Measurements from ENCODE around the gene MYADML2. TPM values are rescaled to one million over a fixed set of nuclear protein-coding genes. Genes with fewer than 3 reads are reported as not detected.

MYADML2 gene
- total and polyA plus RNA-seq, 7 donors, result 0.47 to 95.8 (median 11.0) TPM

DNA sequence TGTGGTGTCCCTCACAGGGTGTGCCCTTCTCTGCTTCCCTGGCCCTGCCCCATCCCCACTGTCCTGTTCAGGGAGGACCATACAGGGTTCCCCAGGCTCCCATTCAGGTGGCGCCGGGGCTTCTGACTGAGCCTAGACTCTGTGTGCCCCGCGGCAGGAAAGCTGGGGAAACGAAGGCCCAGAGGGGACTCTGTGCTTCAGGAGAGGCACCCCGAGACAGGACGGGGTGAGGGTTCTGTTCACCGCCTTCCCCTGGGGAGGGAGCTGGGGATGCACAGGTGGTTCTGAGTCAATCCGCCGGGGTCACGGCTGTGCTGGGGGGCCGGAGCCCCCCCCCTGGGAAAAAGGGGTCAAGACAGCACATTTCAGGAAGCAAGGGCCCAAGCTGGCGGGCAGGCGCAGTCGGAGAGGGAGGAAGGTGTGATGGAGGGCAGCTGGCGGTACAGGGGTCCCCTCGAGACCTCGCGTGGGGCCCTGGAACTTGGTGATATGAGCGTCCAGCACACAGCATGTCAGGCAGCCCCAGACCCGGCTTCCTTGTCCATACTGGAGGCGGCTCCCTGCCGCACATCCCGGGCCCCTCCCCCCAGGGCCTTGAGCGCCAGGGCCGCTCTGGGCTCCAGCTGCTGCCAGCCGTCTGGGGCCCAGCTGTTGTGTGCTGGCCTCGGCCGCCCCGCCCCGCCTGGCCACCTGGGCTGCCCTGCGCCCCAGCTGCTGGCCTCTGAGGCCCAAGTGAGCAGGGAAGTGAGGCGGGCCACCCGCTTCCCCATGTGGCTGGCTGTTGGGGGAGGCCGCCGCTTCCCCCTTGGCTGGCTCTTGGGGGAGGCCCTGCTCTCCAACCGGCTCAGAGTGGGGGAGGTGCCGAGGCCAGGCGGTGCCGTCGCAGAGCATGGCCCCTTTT is 19.6 kb upstream of the MYADML2 start:
- Histone ChIP-seq H3K36me3 (ENCODE audit: insufficient read depth in 1 of 2, low read depth in 1 of 2) (no peaks in the 10 kb centered on the region), H3K9me3 (no peaks in the 10 kb centered on the region), H3K4me3 (no peak overlapping the region), H3K4me1 (peaks cover 27% of the 10 kb centered on the region), H3K27me3 (ENCODE audit: insufficient read depth in 3 of 3, low read length in 2 of 3) (peaks cover 0 to 5% (median 0%) of the 10 kb centered on the region in 3 donors), H3K27ac (no peak overlapping the region)
- intact Hi-C loops (cut with DNase I), result loop anchor here in 1 of 2 donors (5.0 kb wide), 1 partner anchor 36 kb away; no protein-coding TSS in a partner anchor
- TF ChIP-seq, protein P1, sequence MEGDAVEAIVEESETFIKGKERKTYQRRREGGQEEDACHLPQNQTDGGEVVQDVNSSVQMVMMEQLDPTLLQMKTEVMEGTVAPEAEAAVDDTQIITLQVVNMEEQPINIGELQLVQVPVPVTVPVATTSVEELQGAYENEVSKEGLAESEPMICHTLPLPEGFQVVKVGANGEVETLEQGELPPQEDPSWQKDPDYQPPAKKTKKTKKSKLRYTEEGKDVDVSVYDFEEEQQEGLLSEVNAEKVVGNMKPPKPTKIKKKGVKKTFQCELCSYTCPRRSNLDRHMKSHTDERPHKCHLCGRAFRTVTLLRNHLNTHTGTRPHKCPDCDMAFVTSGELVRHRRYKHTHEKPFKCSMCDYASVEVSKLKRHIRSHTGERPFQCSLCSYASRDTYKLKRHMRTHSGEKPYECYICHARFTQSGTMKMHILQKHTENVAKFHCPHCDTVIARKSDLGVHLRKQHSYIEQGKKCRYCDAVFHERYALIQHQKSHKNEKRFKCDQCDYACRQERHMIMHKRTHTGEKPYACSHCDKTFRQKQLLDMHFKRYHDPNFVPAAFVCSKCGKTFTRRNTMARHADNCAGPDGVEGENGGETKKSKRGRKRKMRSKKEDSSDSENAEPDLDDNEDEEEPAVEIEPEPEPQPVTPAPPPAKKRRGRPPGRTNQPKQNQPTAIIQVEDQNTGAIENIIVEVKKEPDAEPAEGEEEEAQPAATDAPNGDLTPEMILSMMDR (IDR thresholded peaks at IDR 0.05), result no peak
- 46 to 48% (median 47%) methylated on average over 35 to 41 of the region's 41 CpGs for WGBS, 3 donors
- DNase-seq (peak; percentile 56 to 77), ATAC-seq (peak; percentile 16 to 57 (median 38))

DNA sequence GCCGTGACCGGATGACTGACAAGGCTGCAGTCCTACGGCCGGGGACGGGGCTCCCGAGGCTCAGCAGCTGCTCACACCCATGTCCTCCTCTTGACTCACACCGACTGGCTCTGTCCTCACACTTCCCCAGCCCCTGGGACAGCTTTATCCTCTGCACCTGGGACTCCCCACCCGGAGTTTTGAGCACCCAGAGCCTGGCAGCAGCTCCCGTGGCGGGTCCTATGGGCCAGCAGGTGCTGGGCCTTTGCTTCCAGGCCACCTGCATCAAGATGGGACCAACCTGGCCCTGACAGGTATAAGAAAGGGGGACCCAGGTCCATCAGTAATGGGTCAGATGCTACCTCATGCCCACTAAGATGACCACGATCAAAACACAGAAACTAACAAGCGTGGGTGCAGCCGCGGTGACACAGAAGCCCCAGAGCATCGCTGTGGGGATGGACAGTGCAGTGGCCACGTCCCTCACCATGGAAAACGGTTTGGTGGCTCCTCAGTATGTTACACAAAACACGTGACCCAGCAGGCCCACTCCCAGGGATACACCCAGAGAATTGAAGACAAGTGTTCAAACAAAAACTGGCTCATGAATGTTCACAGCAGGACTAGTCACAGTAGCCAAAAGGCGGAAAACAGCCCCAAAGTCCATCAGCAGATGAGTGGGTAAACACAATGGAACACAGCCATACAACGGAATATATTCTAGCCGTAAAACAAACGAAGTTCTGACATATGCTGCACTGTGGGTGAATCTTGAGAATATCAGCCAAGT is 17.2 kb upstream of the MYADML2 start:
- intact Hi-C loops (cut with DNase I), result loop anchor here (5.0 kb wide), 2 partner anchors 38 to 188 kb away; no protein-coding TSS in a partner anchor
- DNase-seq (no peak), ATAC-seq (no peak)
- TF ChIP-seq, protein P1 (IDR thresholded peaks at IDR 0.05), result no peak
- H3K27ac ChIP-seq, result no peak overlapping the region
- H3K27me3 ChIP-seq (ENCODE audit: insufficient read depth in 3 of 3, low read length in 2 of 3), result peaks cover 0 to 18% (median 3%) of the 10 kb centered on the region in 3 donors
- WGBS, 3 donors, result 73 to 76% (median 74%) methylated on average over 22 of the region's 22 CpGs
- no peaks in the 10 kb centered on the region for H3K9me3 ChIP-seq
- no peaks in the 10 kb centered on the region for H3K36me3 ChIP-seq (ENCODE audit: insufficient read depth in 1 of 2, low read depth in 1 of 2)
- peaks cover 35% of the 10 kb centered on the region for H3K4me1 ChIP-seq
- H3K4me3 ChIP-seq, result no peak overlapping the region

DNA sequence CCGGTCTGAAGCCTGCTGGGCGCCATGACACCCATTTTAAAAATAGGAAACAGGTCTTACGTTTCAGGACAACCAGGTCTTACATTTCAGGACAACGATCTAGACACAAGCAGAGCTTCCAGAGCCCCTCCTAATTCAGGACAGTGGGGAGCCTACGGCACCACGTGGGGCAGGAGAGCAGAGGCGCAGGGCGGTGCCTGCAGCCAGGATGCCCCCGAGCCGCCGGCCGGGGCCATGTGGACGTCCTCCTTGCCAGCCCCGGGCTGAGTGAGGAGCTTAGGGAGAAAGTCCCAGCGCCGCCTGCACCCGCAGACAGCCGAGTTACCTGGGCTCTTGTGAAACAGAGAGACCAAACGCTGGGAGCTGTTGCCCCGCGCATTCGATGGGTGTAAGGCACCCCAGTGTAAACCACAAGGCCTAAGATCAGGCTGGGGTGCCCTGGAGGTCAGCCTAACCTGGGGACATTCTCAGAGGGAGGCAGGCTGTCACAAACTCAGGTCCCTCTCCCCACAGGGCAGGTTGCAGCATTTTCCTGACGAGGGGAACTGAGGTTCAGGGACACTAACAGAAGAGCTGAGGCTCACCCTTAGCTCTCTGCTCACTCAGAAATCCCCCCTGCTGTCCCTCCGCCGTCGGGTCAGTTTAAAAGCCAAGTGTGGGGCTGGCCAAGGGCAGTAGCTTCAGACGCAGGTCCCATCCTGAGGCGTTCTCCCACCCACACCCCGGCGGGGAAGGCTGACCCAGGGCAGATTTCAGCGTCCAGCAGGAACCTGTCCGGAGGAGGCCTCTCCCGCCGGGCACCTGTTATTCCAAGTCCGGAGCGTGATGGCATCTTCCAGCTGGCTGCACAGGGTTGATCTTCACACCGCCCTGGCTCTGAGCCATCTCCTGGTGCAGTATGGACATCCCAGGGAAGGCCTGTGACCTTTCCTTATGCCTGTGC is 15.7 kb upstream of the MYADML2 start:
- 31 to 56% (median 33%) methylated on average over 34 to 37 of the region's 37 CpGs for WGBS, 3 donors
- TF ChIP-seq, protein P1 (IDR thresholded peaks at IDR 0.05), result no peak
- Histone ChIP-seq H3K4me3 (peak overlapping the region; percentile 55), H3K27me3 (ENCODE audit: insufficient read depth in 3 of 3, low read length in 2 of 3) (peaks cover 0 to 23% (median 3%) of the 10 kb centered on the region in 3 donors), H3K9me3 (no peaks in the 10 kb centered on the region), H3K27ac (peak overlapping the region; percentile 86), H3K4me1 (peaks cover 33% of the 10 kb centered on the region), H3K36me3 (ENCODE audit: insufficient read depth in 1 of 2, low read depth in 1 of 2) (no peaks in the 10 kb centered on the region)
- ATAC-seq, result peak in 3 of 4 donors; percentile 16 to 53 (median 43)
- peak in 1 of 2 donors; percentile 69 for DNase-seq
- intact Hi-C loops (cut with DNase I), result loop anchor here (5.0 kb wide), 2 partner anchors 40 to 190 kb away; no protein-coding TSS in a partner anchor
